Activated T-helper 2 cell treated with anti-CD3 and anti-CD28 coated beads, Interferon-gamma antibody, Interleukin-2, Interleukin-4, amounts not matched to agents 10 μg/mL and 5 μg/mL and 100 μg/mL, durations not matched to agents 14 hours and 24 hours and 36 hours (primary cell): Measurements from ENCODE around the gene HECTD3. TPM values are rescaled to one million over a fixed set of nuclear protein-coding genes. Genes with fewer than 3 reads are reported as not detected.
A peak's percentile ranks its signal among the peaks of the same experiment; 100 is the strongest.

Source experiments
- DNase-seq: peaks from one replicate; pipeline ENCODE4 v3.0.0; 2021; ENCODE audit warnings: low spot score
- H3K27ac Mint-ChIP-seq: one replicate; pipeline ENCODE4 v1.8.0; 2021; ENCODE audit warnings: mixed read lengths
- H3K27me3 Mint-ChIP-seq: one replicate; pipeline ENCODE4 v1.8.0; 2021; ENCODE audit warnings: low read depth, mixed read lengths
- H3K36me3 Mint-ChIP-seq: one replicate; pipeline ENCODE4 v1.8.0; 2021; ENCODE audit warnings: low read depth, mixed read lengths
- H3K4me1 Mint-ChIP-seq: one replicate; pipeline ENCODE4 v1.8.0; 2021; ENCODE audit warnings: low read depth, mixed read lengths
- H3K4me3 Mint-ChIP-seq: one replicate; pipeline ENCODE4 v1.8.0; 2021; ENCODE audit warnings: low read depth, mild to moderate bottlenecking, moderate library complexity, mixed read lengths
- H3K9me3 Mint-ChIP-seq: one replicate; pipeline ENCODE4 v1.8.0; 2021; ENCODE audit warnings: mixed read lengths
- intact Hi-C: fragments of 100-400 bp; cut with micrococcal nuclease; formaldehyde crosslinking; loops from one replicate; pipeline ENCODE4 v1.15.1; 2023
- total RNA-seq: library from RNA; stranded (reverse); gene quantifications from 2 replicates; pipeline ENCODE4 v1.2.3, GENCODE V29; 2022

The HECTD3 gene
- total RNA-seq, 1 donor from 2014 or later = 22.1 TPM

DNA sequence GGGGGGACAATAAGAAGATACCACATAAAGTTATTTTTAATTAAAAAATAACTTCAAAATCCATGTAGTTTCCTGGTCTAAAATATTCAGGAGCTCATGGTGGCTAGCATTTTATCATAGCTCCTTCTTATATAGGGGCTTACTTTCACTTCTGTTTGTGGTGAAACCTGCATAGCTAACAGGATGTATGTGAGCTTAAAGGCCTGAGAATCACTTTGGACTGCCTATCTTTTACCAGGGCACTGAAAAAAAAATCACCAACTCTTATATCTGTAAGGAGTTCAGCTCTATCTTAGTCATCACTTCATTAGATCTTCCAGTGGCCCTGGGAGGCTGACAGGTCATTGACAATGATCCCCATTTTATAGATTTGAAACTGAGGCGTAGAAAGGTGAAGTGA lies 22.2 kb upstream of the HECTD3 start:
- Mint-ChIP-seq H3K27me3 (peaks cover 31% of the 10 kb centered on the region), H3K4me3 (no peak overlapping the region), H3K27ac (no peak overlapping the region), H3K9me3 (no peaks in the 10 kb centered on the region), H3K4me1 (peaks cover 14% of the 10 kb centered on the region), H3K36me3 (no peaks in the 10 kb centered on the region)
- intact Hi-C loops = no loop called here
- no peak for DNase-seq

DNA sequence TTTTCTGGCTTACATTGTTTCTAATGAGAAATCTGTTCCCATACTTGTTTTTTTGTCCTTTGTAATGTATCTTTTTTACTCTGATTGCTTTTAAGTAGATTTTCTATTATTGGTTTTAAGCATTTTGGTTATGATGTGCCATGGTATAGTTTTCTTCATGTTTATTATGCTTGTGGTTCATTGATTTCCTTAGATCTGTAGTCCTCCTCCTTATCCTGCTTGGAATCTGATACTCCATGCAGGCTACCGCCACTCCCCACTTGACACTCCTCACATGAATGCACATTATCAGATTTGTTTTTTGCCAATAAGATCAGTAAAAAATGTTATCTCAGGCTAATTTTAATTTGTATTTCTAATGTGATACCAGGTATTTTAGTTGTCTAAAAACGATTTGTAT lies 21.7 kb upstream of the HECTD3 start:
- Mint-ChIP-seq H3K27ac (no peak overlapping the region), H3K27me3 (peaks cover 28% of the 10 kb centered on the region), H3K9me3 (no peaks in the 10 kb centered on the region), H3K4me1 (peaks cover 9% of the 10 kb centered on the region), H3K36me3 (no peaks in the 10 kb centered on the region), H3K4me3 (no peak overlapping the region)
- intact Hi-C loops = no loop called here
- no peak for DNase-seq

GRCh38 chr1:45026446-45026845 lies 15.3 kb upstream of the HECTD3 start:
- H3K27ac Mint-ChIP-seq = no peak overlapping the region
- peaks cover 11% of the 10 kb centered on the region for H3K4me1 Mint-ChIP-seq
- H3K27me3 Mint-ChIP-seq = peaks cover 28% of the 10 kb centered on the region
- no peaks in the 10 kb centered on the region for H3K9me3 Mint-ChIP-seq
- intact Hi-C loops = loop anchor here (1.0 kb wide), 1 partner anchor 11 kb away; no protein-coding TSS in a partner anchor
- DNase-seq = no peak
- no peaks in the 10 kb centered on the region for H3K36me3 Mint-ChIP-seq
- no peak overlapping the region for H3K4me3 Mint-ChIP-seq

GRCh38 chr1:45023663-45024062 lies 12.5 kb upstream of the HECTD3 start:
- H3K27ac Mint-ChIP-seq = no peak overlapping the region
- no peak overlapping the region for H3K4me3 Mint-ChIP-seq
- no peaks in the 10 kb centered on the region for H3K36me3 Mint-ChIP-seq
- DNase-seq = no peak
- H3K27me3 Mint-ChIP-seq = peaks cover 14% of the 10 kb centered on the region
- no peaks in the 10 kb centered on the region for H3K9me3 Mint-ChIP-seq
- intact Hi-C loops = no loop called here
- H3K4me1 Mint-ChIP-seq = peaks cover 11% of the 10 kb centered on the region

DNA sequence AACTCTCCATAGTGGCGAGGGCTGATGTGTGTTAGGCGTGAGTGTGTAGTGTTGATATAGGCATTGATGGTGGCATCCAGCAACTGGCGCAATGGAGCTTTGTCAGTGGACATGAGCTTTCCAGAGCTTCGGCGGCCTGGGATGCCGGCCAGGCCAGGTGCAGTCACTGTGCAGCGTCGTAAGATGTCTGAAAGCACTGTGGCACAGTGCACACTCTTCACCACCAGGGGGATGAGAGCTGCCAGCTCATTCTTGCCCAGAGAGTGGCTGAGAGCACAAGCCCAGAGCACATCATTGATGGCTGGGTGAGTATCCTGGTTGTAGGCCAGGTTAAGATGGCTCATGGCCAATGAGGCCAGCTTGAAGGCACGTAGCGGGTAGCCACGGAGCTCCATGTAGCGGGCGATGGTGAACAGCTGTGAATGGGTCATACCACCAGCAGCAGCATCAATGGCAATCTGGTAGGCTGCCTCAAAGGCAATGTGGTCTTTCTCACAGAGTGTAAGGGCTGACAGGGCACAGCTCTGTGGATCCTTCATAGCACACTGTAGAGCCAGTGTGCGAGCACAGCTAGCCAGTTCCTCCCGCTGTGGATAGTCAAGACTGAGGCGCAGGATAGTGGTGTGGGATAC lies 7.6 kb upstream of the HECTD3 start:
- H3K36me3 Mint-ChIP-seq = peaks cover 6% of the 10 kb centered on the region
- no peaks in the 10 kb centered on the region for H3K9me3 Mint-ChIP-seq
- intact Hi-C loops = loop anchor here (1.0 to 10.0 kb wide), 4 partner anchors 186 to 786 kb away; partner anchors contain the start of genes MAST2, NASP and ZSWIM5
- H3K4me3 Mint-ChIP-seq = no peak overlapping the region
- no peak overlapping the region for H3K27ac Mint-ChIP-seq
- peaks cover 12% of the 10 kb centered on the region for H3K4me1 Mint-ChIP-seq
- H3K27me3 Mint-ChIP-seq = peaks cover 2% of the 10 kb centered on the region
- peak; percentile 48 for DNase-seq

DNA sequence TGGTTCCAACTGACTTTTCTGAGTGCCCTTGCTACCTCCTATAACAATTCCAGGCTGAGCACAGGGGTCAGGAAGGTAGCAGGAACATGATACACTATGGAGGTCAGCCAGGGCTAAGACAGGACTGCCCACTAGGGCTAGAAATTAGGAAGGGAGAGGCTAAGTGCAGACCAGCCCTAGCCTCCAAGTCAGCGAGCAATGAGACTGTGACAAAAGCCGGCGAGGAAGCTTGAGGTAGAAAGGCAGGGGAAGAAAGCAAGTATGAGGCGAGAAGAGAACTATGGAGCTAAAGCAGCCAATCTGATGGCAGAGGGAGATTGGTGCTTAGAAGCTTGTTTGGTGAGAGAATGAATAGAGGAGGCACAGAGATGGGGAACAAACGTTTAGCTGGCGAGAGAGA lies 5.6 kb upstream of the HECTD3 start:
- Mint-ChIP-seq H3K4me1 (peaks cover 19% of the 10 kb centered on the region), H3K36me3 (peaks cover 6% of the 10 kb centered on the region), H3K27me3 (no peaks in the 10 kb centered on the region), H3K27ac (no peak overlapping the region), H3K4me3 (no peak overlapping the region), H3K9me3 (no peaks in the 10 kb centered on the region)
- DNase-seq = no peak
- intact Hi-C loops = loop anchor here (10.0 kb wide), 3 partner anchors 188 to 788 kb away; partner anchors contain the start of genes MAST2, NASP and ZSWIM5

GRCh38 chr1:45016090-45016697 lies 5.1 kb upstream of the HECTD3 start:
- Mint-ChIP-seq H3K27ac (no peak overlapping the region), H3K4me3 (no peak overlapping the region), H3K27me3 (no peaks in the 10 kb centered on the region), H3K9me3 (no peaks in the 10 kb centered on the region), H3K4me1 (peaks cover 25% of the 10 kb centered on the region), H3K36me3 (peaks cover 6% of the 10 kb centered on the region)
- intact Hi-C loops = loop anchor here (10.0 kb wide), 3 partner anchors 189 to 789 kb away; partner anchors contain the start of genes MAST2, NASP and ZSWIM5
- no peak for DNase-seq

- intact Hi-C loops = loop anchor here (10.0 kb wide), 3 partner anchors 189 to 789 kb away; partner anchors contain the start of genes MAST2, NASP and ZSWIM5
- Mint-ChIP-seq H3K27me3 (no peaks in the 10 kb centered on the region), H3K9me3 (no peaks in the 10 kb centered on the region), H3K4me1 (peaks cover 25% of the 10 kb centered on the region), H3K27ac (no peak overlapping the region), H3K36me3 (peaks cover 6% of the 10 kb centered on the region), H3K4me3 (no peak overlapping the region)
- no peak for DNase-seq
Measured at GRCh38 chr1:45015683-45016082, 4.6 kb upstream of the HECTD3 start.

GRCh38 chr1:45014321-45015028 lies 3.4 kb upstream of the HECTD3 start:
- peak; percentile 68 for DNase-seq
- H3K27me3 Mint-ChIP-seq = no peaks in the 10 kb centered on the region
- H3K4me1 Mint-ChIP-seq = peaks cover 32% of the 10 kb centered on the region
- H3K36me3 Mint-ChIP-seq = peaks cover 6% of the 10 kb centered on the region
- H3K27ac Mint-ChIP-seq = no peak overlapping the region
- H3K4me3 Mint-ChIP-seq = peak overlapping the region; percentile 57
- H3K9me3 Mint-ChIP-seq = no peaks in the 10 kb centered on the region
- intact Hi-C loops = loop anchor here (5.0 to 10.0 kb wide), 6 partner anchors 190 to 790 kb away; partner anchors contain the start of genes BEST4, MAST2, NASP and PLK3

- Mint-ChIP-seq H3K4me1 (peaks cover 34% of the 10 kb centered on the region), H3K36me3 (peaks cover 13% of the 10 kb centered on the region), H3K27ac (peak overlapping the region; percentile 5), H3K4me3 (peak overlapping the region; percentile 78), H3K27me3 (no peaks in the 10 kb centered on the region), H3K9me3 (no peaks in the 10 kb centered on the region)
- intact Hi-C loops = loop anchor here (2.0 to 10.0 kb wide), 7 partner anchors 191 to 791 kb away; partner anchors contain the start of genes BEST4, MAST2, NASP and PLK3
- DNase-seq = no peak
Measured at GRCh38 chr1:45013551-45014209, 2.6 kb upstream of the HECTD3 start.

DNA sequence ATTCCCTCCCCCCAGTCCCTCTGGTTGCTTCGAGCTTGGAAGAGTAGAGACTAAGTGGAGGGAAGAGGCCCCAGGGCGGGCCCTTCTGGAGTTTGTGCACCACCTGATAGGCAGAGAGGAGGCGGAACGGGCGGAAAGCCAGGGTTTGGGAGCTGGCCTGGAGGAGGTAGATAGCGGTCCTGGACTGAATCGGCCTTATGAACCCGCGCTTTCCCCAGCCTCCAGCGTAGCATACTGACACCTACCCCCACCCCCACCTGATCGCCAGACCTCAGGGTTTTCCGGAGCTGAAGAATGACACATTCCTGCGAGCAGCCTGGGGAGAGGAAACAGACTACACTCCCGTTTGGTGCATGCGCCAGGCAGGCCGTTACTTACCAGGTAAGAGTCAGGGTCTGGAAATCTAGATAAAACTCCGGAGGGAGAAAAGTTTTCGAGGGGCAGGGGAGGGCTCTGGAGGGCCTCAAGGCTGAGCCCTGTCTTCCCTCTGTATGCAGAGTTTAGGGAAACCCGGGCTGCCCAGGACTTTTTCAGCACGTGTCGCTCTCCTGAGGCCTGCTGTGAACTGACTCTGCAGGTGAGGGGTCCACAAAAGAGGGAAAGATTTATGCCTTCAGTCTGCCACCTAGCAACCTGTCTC lies 1.6 kb upstream of the HECTD3 start:
- DNase-seq = no peak
- Mint-ChIP-seq H3K27ac (peak overlapping the region; percentile 92), H3K36me3 (peaks cover 21% of the 10 kb centered on the region), H3K4me3 (peak overlapping the region; percentile 78), H3K27me3 (no peaks in the 10 kb centered on the region), H3K4me1 (peaks cover 34% of the 10 kb centered on the region), H3K9me3 (no peaks in the 10 kb centered on the region)
- intact Hi-C loops = loop anchor here (1.0 to 10.0 kb wide), 10 partner anchors 26 to 792 kb away; partner anchors contain the start of genes BEST4, EIF2B3, MAST2 and MUTYH
